Epithelial cell of esophagus (primary cell): Measurements from ENCODE around the gene RASGRF2.

Experiments used
- DNase-seq: peaks from one replicate; pipeline ENCODE4 v3.0.0; 2010; ENCODE audit warnings: low read depth
- H3K4me3 ChIP-seq: 2 replicates; pipeline ENCODE4 v1.5.1; 2011; ENCODE audit warnings: mild to moderate bottlenecking, low read length, control low read depth
- TF ChIP-seq, protein P1 (sequence below): IDR thresholded peaks from 2 replicates; pipeline ENCODE4 v1.5.1; 2011; ENCODE audit warnings: low read depth, mild to moderate bottlenecking, low read length, control low read depth, inconsistent platforms; ENCODE audit not compliant: insufficient read depth; ENCODE audit errors: missing control alignments

Gene RASGRF2

DNA sequence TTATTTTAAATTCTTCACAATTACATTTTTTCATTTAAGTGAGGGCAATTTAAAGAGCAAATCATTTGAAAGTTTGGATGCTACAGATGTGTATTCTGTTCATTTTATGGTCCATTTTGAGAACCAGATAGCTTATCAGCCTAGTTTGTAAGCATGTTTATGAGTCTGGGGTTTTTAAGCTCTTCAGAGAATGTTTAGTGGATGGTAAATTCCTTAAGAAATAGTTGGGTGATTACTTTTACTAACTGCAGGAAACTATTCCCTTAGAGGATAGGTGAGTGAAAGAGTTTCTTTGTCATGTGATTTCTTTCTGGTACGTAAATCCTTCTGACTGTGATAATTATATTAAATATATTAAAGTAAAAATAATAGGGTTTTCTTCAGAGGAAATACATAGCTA, 17.6 kb downstream of the RASGRF2 start:
- TF ChIP-seq, protein P1, sequence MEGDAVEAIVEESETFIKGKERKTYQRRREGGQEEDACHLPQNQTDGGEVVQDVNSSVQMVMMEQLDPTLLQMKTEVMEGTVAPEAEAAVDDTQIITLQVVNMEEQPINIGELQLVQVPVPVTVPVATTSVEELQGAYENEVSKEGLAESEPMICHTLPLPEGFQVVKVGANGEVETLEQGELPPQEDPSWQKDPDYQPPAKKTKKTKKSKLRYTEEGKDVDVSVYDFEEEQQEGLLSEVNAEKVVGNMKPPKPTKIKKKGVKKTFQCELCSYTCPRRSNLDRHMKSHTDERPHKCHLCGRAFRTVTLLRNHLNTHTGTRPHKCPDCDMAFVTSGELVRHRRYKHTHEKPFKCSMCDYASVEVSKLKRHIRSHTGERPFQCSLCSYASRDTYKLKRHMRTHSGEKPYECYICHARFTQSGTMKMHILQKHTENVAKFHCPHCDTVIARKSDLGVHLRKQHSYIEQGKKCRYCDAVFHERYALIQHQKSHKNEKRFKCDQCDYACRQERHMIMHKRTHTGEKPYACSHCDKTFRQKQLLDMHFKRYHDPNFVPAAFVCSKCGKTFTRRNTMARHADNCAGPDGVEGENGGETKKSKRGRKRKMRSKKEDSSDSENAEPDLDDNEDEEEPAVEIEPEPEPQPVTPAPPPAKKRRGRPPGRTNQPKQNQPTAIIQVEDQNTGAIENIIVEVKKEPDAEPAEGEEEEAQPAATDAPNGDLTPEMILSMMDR: no peak
- no peak overlapping the region for H3K4me3 ChIP-seq
- DNase-seq: no peak

DNA sequence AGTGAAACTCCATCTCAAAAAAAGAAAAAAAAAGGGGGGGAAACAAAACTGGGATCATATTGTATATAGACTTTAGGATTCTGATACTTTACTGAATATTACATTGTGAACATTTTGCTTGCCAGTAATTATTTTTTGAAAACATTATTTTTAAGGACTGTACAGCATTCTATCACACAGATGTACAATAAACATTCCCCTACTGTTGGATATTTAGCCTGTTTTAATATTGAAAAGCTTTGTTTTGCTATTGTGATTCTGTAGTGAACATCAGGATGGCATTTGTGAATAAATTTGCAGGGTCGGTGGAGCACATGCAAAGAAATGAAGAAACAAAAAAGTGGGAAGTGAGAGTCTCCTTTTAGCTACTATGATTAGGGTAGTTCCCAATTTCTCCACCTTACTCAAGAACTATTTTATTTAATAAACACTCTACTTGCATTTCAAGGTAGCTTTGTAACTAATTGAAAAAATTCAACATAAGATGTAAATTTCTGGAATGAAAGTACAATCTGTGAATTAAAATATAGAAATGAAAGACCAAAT, 18.7 kb downstream of the RASGRF2 start:
- TF ChIP-seq, protein P1: no peak
- no peak overlapping the region for H3K4me3 ChIP-seq
- DNase-seq: no peak

DNA sequence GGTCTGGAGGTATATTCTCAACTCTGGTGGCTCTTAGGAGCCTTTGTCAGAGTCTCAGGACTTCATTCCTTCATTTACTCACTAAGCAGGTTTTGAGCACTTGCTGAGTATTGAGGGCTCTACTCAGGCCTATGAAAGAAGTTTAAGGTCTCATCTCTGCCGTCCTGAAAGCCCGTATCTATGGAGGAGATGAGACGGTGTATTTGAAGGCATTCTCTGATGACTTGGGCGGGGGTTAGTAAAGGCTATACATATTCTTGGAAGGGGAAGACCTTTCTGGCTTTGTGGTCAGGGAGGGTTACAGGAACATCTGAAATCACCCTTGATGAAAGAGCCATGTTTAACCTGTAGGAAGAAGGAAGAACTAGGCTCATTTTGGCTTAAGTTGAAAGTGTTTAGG, 21.9 kb downstream of the RASGRF2 start:
- no peak for DNase-seq
- no peak overlapping the region for H3K4me3 ChIP-seq
- TF ChIP-seq, protein P1: no peak

DNA sequence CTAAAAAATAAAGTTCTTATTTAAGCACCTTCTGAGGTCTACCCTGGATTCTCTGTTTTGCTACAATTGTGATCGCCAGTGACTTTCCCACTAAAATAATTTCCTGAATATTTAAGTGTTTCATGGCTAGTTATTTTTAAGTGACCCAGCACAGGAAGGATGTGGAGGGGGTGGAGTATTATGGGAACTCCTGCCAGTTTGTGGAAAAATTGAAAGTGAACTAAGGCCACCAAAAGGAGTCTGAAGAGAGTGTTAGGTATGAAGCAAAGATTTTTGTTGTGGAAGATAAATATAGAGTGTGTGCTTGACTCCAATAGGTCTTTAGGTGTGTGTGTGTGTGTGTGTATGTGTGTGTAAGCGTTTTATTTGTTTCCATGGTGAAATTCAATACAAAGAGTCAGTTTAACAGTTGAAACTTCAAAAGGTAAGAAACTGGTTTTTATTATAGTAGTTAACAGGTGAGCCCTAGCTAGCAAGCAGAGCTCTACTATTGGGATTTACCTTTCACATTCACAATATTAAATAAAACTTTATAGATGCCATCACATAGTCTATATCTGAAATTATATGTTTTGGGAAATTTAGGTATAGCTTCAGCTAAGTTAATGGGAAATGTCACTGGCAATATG, 25.6 kb downstream of the RASGRF2 start:
- no peak overlapping the region for H3K4me3 ChIP-seq
- DNase-seq: no peak
- TF ChIP-seq, protein P1: no peak

DNA sequence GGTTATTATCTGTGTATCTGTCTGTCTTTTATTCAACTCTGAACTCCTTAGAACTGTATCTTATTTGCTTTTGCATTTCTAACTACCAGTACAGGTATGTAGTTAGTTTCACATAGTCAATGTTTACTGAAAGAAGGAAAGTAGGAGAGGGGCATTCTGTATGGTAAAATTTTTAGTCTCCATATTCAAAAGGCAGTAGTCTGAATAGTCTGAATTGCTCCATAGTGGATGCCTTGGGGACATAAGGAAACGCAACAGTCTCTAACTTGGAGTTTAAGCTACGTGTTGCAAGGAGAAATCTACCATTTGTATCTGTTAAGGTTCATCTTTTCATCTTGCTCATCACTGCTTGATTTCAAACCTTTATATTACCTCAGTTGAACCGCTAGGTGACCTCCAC, 26.2 kb downstream of the RASGRF2 start:
- no peak overlapping the region for H3K4me3 ChIP-seq
- no peak for DNase-seq
- TF ChIP-seq, protein P1: no peak

DNA sequence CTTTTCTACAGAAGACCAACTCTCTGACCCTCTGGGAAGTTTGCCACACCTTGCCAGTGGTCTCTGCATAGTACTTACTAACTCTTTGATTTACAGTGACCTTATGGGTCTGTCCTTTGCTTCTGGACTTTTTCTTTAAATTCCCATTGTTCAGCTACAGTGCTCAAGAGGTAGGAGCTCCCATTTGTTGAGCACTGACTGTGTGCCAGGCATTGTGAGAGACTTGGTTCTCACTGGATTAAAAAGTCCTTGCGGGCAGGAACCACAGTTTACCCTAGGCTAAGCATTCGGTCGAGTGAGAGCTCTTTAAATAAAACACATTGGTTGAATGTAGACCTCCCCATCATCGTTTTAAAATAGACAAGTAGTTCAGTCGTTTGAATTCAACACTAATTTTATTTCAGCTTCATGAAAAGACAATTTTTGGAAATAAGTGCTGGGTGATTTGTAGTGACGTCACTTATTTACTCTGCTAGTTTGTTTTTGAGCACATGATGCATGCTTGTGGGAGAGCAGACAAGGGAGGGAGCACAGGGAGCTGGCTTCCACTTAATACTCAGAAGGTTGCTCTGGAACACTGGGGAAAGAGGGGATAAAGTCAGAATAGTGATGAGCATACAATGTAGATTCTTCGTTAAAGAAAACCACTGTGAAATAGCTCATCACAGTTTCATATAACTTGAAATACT, 27.1 kb downstream of the RASGRF2 start:
- TF ChIP-seq, protein P1: no peak
- no peak overlapping the region for H3K4me3 ChIP-seq
- DNase-seq: no peak

DNA sequence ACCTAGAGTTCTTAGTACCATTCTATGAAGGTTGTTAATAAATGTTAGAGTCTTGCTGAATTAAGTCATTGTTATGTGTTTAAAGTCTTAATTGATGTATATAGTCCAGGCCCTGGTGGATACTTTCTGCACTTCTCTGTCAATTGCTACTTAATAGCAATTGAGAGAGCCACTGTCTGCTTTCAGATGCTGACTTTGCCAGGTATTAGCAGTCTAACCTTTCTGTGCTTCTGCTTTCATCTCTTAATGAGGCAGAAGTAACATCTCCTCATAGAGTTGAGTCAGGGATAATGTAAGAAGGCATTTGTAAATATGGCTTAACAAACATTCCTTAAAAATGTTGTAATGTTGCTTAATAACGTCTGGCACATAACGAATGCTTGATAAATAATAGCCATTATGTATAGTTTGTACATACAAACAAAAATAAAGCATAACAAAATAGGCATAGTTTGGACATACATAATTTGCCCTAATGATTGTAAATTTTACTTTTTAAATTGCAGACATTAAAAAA, 28.3 kb downstream of the RASGRF2 start:
- TF ChIP-seq, protein P1: no peak
- peak; percentile 34 for DNase-seq
- H3K4me3 ChIP-seq: no peak overlapping the region
